K562 (cell line): ENCODE measurements around the gene PPARD. TPM values are rescaled to one million over a fixed set of nuclear protein-coding genes. Genes with fewer than 3 reads are reported as not detected.

Source experiments
- ATF4 ChIP-seq: fragments of 450-650 bp; formaldehyde crosslinking; IDR thresholded peaks from 2 replicates; pipeline ENCODE4 v1.4.0; 2022; ENCODE audit warnings: mild to moderate bottlenecking, moderate library complexity
- BCLAF1 ChIP-seq, 2 experiments: fragments of 450-650 bp in 1 of 2; IDR thresholded peaks; 2 replicates each; pipeline ENCODE4 v1.6.1; 2011 to 2017; ENCODE audit warnings: low read depth in 2 of 2, antibody characterized with exemption in 1 of 2, borderline replicate concordance in 1 of 2, low read length in 1 of 2, mild to moderate bottlenecking in 1 of 2, mixed read lengths in 1 of 2; ENCODE audit not compliant: control insufficient read depth in 1 of 2
- CCAR2 ChIP-seq: fragments of 200-400 bp; formaldehyde crosslinking; IDR thresholded peaks from 2 replicates; pipeline ENCODE4 v1.6.1; 2017; ENCODE audit warnings: mild to moderate bottlenecking, low read depth, low read length
- CHD1 ChIP-seq: fragments of 200-600 bp; sonication (generic); IDR thresholded peaks from one replicate; pipeline ENCODE4 v1.6.1; 2012; ENCODE audit warnings: mild to moderate bottlenecking, moderate library complexity, low read length, inconsistent platforms
- CREM ChIP-seq: IDR thresholded peaks from 2 replicates; pipeline ENCODE4 v1.6.1; 2014; ENCODE audit warnings: antibody characterized with exemption, low read depth
- FOXJ2 ChIP-seq: fragments of 200-800 bp; sonication (Bioruptor generic); IDR thresholded peaks from 2 replicates; pipeline ENCODE4 v1.6.1; 2016; ENCODE audit warnings: missing genetic modification characterization, missing compliant biosample characterization
- HDAC1 ChIP-seq, 2 experiments: fragments of 450-650 bp; IDR thresholded peaks; 2 replicates each; pipeline ENCODE4 v1.6.1; 2016 to 2017; ENCODE audit warnings: inconsistent platforms in 1 of 2, mild to moderate bottlenecking in 1 of 2, moderate library complexity in 1 of 2
- L3MBTL2 ChIP-seq: fragments of 450-650 bp; IDR thresholded peaks from 2 replicates; pipeline ENCODE4 v1.6.1; 2016; ENCODE audit warnings: mild to moderate bottlenecking, moderate library complexity
- MAX ChIP-seq: sonication (generic); formaldehyde crosslinking; IDR thresholded peaks from 2 replicates; pipeline ENCODE4 v1.9.0; 2022; ENCODE audit warnings: mild to moderate bottlenecking, missing genetic modification reagents
- MTA3 ChIP-seq: fragments of 450-650 bp; formaldehyde crosslinking; IDR thresholded peaks from 2 replicates; pipeline ENCODE4 v1.6.1; 2017; ENCODE audit warnings: mild to moderate bottlenecking, borderline replicate concordance
- POLR2G ChIP-seq: fragments of 200-400 bp; formaldehyde crosslinking; IDR thresholded peaks from 2 replicates; pipeline ENCODE4 v1.6.1; 2017; ENCODE audit warnings: low read depth, mild to moderate bottlenecking, antibody characterized with exemption, low read length, moderate library complexity
- SMAD2 ChIP-seq: fragments of 150-350 bp; IDR thresholded peaks from 2 replicates; pipeline ENCODE4 v1.6.1; 2014; ENCODE audit warnings: low read depth, mild to moderate bottlenecking, low read length
- SNIP1 ChIP-seq: fragments of 450-650 bp; IDR thresholded peaks from 2 replicates; pipeline ENCODE4 v1.7.1; 2017; ENCODE audit warnings: low read depth, mild to moderate bottlenecking
- SUPT5H ChIP-seq: fragments of 450-650 bp; IDR thresholded peaks from 2 replicates; pipeline ENCODE4 v1.6.1; 2016
- TAF9B ChIP-seq: fragments of 450-650 bp; IDR thresholded peaks from 2 replicates; pipeline ENCODE4 v1.6.1; 2018; ENCODE audit warnings: mild to moderate bottlenecking; ENCODE audit not compliant: partially characterized antibody
- TCF3 ChIP-seq: sonication (generic); formaldehyde crosslinking; IDR thresholded peaks from 2 replicates; pipeline ENCODE4 v1.4.0; 2020; ENCODE audit warnings: mild to moderate bottlenecking, missing genetic modification reagents
- ZC3H4 ChIP-seq: sonication (generic); formaldehyde crosslinking; IDR thresholded peaks from 2 replicates; pipeline ENCODE4 v1.9.0; 2021; ENCODE audit warnings: missing genetic modification reagents, borderline replicate concordance
- ZNF609 ChIP-seq: sonication (generic); formaldehyde crosslinking; IDR thresholded peaks from 2 replicates; pipeline ENCODE4 v1.8.1; 2023; ENCODE audit warnings: missing genetic modification reagents, mild to moderate bottlenecking, borderline replicate concordance
- polyA plus RNA-seq, 8 experiments: library from polyadenylated mRNA; depleted of rRNA in 4 of 8; stranded (reverse) in 5 of 8; unstranded in 3 of 8; fragments of >200 nt; fragmentation: Nextera tagmentation in 2 of 8; fragmentation: Illumina TruSeq in 1 of 8; extraction: Ambion mirVana in 2 of 8; extraction: Trizol in 1 of 8; gene quantifications; 2 replicates each; pipeline versions ENCODE4 v1.2.1 to v1.2.3, GENCODE V29; 2011 to 2014; ENCODE audit warnings: inconsistent platforms in 1 of 8, missing spikeins in 1 of 8
- total RNA-seq, 7 experiments: library from RNA; depleted of rRNA in 6 of 7; stranded (reverse); fragments of >200 nt in 6 of 7; fragmentation: Illumina TruSeq in 2 of 7; extraction: Trizol in 2 of 7; gene quantifications; 2 replicates each; pipeline versions ENCODE4 v1.2.1 to v1.2.3, GENCODE V29; 2011 to 2021; ENCODE audit warnings: low replicate concordance in 1 of 7

PPARD gene
- total and polyA plus RNA-seq, 9 of the 15 experiments (the other 6 are each of a cell fraction or from before 2014, with no cell fraction given): 0.14 to 13.2 (median 3.8) TPM

- TF ChIP-seq ZNF609 (CRISPR knock-in tag) (no peak), CHD1 (no peak), CREM (no peak), POLR2G (peak; percentile 34; the same call in 1 of the 2 replicates), ATF4 (CRISPR knock-in tag) (0 out of 2 replicates have a peak, but pooled peaks have one; percentile 13), ZC3H4 (CRISPR knock-in tag) (peak; percentile 19; the same call in 1 of the 2 replicates), SUPT5H (0 out of 2 replicates have a peak, but pooled peaks have one; percentile 2), FOXJ2 (tag) (no peak), L3MBTL2 (peak; percentile 54; the same call in 1 of the 2 replicates), BCLAF1 (IDR thresholded peaks at IDR 0.05; ENCODE audit: borderline replicate concordance in 1 of 2, control insufficient read depth in 1 of 2, low read depth in 2 of 2, low read length in 1 of 2) (no peak), SMAD2 (no peak), MAX (CRISPR knock-in tag) (peak; percentile 50; the same call in 1 of the 2 replicates), TCF3 (0 out of 2 replicates have a peak, but pooled peaks have one; percentile 26), HDAC1 (IDR thresholded peaks at IDR 0.05) (0 out of 4 replicates have a peak, but pooled peaks of 1 of the 2 experiments have one; percentile 38), TAF9B (no peak), MTA3 (0 out of 2 replicates have a peak, but pooled peaks have one; percentile 11), SNIP1 (no peak), CCAR2 (no peak)
These were observed 127.6 kb downstream of the PPARD start (continued) for GRCh38 chr6:35469751-35470662.
